SH-SY5Y (cell line): ENCODE measurements around the gene TOGARAM1.

Experiments
- GATA2 ChIP-seq: IDR thresholded peaks from 2 replicates; pipeline ENCODE4 v1.6.1; 2011; ENCODE audit warnings: mild to moderate bottlenecking, low read depth, low read length
- GATA3 ChIP-seq: IDR thresholded peaks from 2 replicates; pipeline ENCODE4 v1.6.1; 2011; ENCODE audit warnings: low read depth, mild to moderate bottlenecking, low read length, moderate library complexity

DNA sequence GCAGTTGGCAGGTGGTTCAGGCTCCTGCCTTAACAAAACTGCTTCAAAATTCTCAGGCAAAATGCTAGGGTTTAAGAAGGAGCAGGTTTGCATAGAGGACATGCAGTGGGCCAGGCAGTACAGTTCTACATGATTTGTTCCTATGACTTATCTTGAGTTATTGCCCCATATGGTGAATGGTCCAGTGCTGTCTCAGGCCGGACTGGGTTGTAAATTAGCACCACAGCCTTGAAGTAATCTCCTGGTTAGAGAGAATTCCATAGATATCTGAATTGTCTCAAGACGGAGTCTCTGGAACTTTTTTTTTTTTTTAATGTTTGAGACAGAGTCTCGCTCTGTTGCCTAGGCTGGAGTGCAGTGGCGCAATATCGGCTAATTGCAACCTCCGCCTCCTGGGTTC is 110.1 kb downstream of the TOGARAM1 start:
- TF ChIP-seq GATA2 = no peak
- TF ChIP-seq GATA3 = no peak
